Endothelial cell of umbilical vein (primary cell): Measurements from ENCODE around the gene ABCG5. TPM values are rescaled to one million over a fixed set of nuclear protein-coding genes. Genes with fewer than 3 reads are reported as not detected.

Experiments
- BruUV-seq: library from RNA; stranded (reverse); fragments of 400-500 nt; replicated peaks from 2 replicates; lab custom pipeline; 2021; lab: Mats Ljungman, UMichigan
- CTCF ChIA-PET: fragments of 300-600, 350-600 bp; sonication (Branson Sonifier 250); formaldehyde crosslinking; loops from one replicate; lab custom pipeline; 2021; ENCODE audit warnings: antibody characterized with exemption, inconsistent platforms; lab: Charles Lee
- POLR2A ChIA-PET: fragments of 300-600, 350-600 bp; sonication (Branson Sonifier 250); formaldehyde crosslinking; loops from one replicate; lab custom pipeline; 2021; ENCODE audit warnings: antibody characterized with exemption, inconsistent platforms; lab: Charles Lee
- DNase-seq: peaks from one replicate; pipeline ENCODE4 v3.0.0-alpha.2; 2011; ENCODE audit warnings: low read depth, low spot score
- FAIRE-seq: peaks from 2 replicates; lab custom pipeline; 2011; peaks lifted over from hg19 to GRCh38; lab: Jason Lieb, UNC
- H2AFZ ChIP-seq: 2 replicates; pipeline ENCODE4 v1.6.0; 2012; ENCODE audit warnings: low read depth, low read length, control low read depth, inconsistent platforms
- H3K27ac ChIP-seq: 2 replicates; pipeline ENCODE4 v1.5.1; 2011; ENCODE audit warnings: low read depth, mild to moderate bottlenecking, control low read depth, low read length, moderate library complexity; ENCODE audit not compliant: insufficient read depth
- H3K27me3 ChIP-seq, 2 experiments: 2 replicates each; pipeline versions ENCODE4 v1.6.0 to v1.6.1; 2011; ENCODE audit warnings: low read length in 2 of 2, mixed read lengths in 1 of 2; ENCODE audit not compliant: control insufficient read depth in 2 of 2, insufficient read depth in 2 of 2
- H3K36me3 ChIP-seq, 2 experiments: 2 replicates in 1 of 2; 3 replicates in 1 of 2; pipeline ENCODE4 v1.5.1; 2011; ENCODE audit warnings: low read length in 2 of 2, mild to moderate bottlenecking in 1 of 2, moderate library complexity in 1 of 2; ENCODE audit not compliant: control insufficient read depth in 2 of 2, insufficient read depth in 2 of 2; ENCODE audit errors: extremely low read depth in 1 of 2
- H3K4me1 ChIP-seq: 3 replicates; pipeline ENCODE4 v1.5.1; 2011; ENCODE audit warnings: mild to moderate bottlenecking, low read length; ENCODE audit not compliant: control insufficient read depth, insufficient read depth; ENCODE audit errors: extremely low read depth
- H3K4me2 ChIP-seq: 2 replicates; pipeline ENCODE4 v1.6.1; 2011; ENCODE audit warnings: low read length, control low read depth, mixed read lengths; ENCODE audit not compliant: insufficient read depth
- H3K4me3 ChIP-seq, 3 experiments: fragments of 200-600 bp in 1 of 3; sonication (generic), shearing (Covaris generic) in 1 of 3; replicated peaks in 1 of 3; 2 replicates each; pipeline ENCODE4 v1.5.1; 2011 to 2016; ENCODE audit warnings: control low read depth in 3 of 3, low read length in 3 of 3, mild to moderate bottlenecking in 2 of 3, inconsistent platforms in 1 of 3, low read depth in 1 of 3, moderate library complexity in 1 of 3; ENCODE audit not compliant: insufficient read depth in 1 of 3
- H3K79me2 ChIP-seq: 2 replicates; pipeline ENCODE4 v1.6.0; 2012; ENCODE audit warnings: low read length, inconsistent platforms; ENCODE audit not compliant: control insufficient read depth, insufficient read depth
- H3K9ac ChIP-seq: replicated peaks from 2 replicates; pipeline ENCODE3; 2011; ENCODE audit warnings: low read length, control low read depth; ENCODE audit not compliant: insufficient read depth; ENCODE audit errors: extremely low read depth
- H3K9me1 ChIP-seq: replicated peaks from 3 replicates; pipeline ENCODE4 v1.6.0; 2011; ENCODE audit warnings: mild to moderate bottlenecking, low read length; ENCODE audit not compliant: control insufficient read depth, insufficient read depth; ENCODE audit errors: extremely low read depth
- H3K9me3 ChIP-seq: replicated peaks from 2 replicates; pipeline ENCODE4 v1.5.1; 2012; ENCODE audit warnings: low read length, inconsistent platforms; ENCODE audit not compliant: control insufficient read depth, insufficient read depth
- H4K20me1 ChIP-seq: replicated peaks from 2 replicates; pipeline ENCODE3; 2011; ENCODE audit warnings: mild to moderate bottlenecking, low read length; ENCODE audit not compliant: control insufficient read depth, insufficient read depth; ENCODE audit errors: extremely low read depth
- FOS ChIP-seq: IDR thresholded peaks from 2 replicates; pipeline ENCODE4 v1.6.1; 2011; ENCODE audit warnings: mild to moderate bottlenecking, low read length, moderate library complexity, borderline replicate concordance; ENCODE audit not compliant: insufficient read depth
- GATA2 ChIP-seq: IDR thresholded peaks from 2 replicates; pipeline ENCODE4 v1.7.0; 2011; ENCODE audit warnings: low read depth, mild to moderate bottlenecking, moderate library complexity, mixed read lengths, low read length; ENCODE audit not compliant: insufficient read length, insufficient read depth
- dilution Hi-C: fragments of 300-500 bp; cut with MboI; formaldehyde crosslinking; loops from one replicate; pipeline ENCODE4 v1.15.0; 2019; ENCODE audit warnings: low sequenced_read_pairs; ENCODE audit not compliant: extremely low pct_ligation_motif_present
- intact Hi-C: fragments of 100-400 bp; cut with micrococcal nuclease; formaldehyde crosslinking; loops from one replicate; pipeline ENCODE4 v1.10.0; 2022
- polyA plus RNA-seq, 4 experiments: library from polyadenylated mRNA; depleted of rRNA in 3 of 4; stranded (reverse) in 3 of 4; unstranded in 1 of 4; fragments of >200 nt; gene quantifications; 2 replicates each; pipeline versions ENCODE4 v1.2.1 to v1.2.3, GENCODE V29; 2011 to 2012; ENCODE audit warnings: missing spikeins in 1 of 4
- total RNA-seq: library from RNA; stranded (reverse); gene quantifications from 2 replicates; pipeline ENCODE4 v1.2.3, GENCODE V29; 2021
- TF ChIP-seq, protein P1 (sequence below): IDR thresholded peaks from 2 replicates; pipeline ENCODE4 v1.6.1; 2011; ENCODE audit not compliant: insufficient read depth, insufficient read length
- TF ChIP-seq, protein P2 (sequence below), 2 donors: IDR thresholded peaks; 1 replicate in 1 of 2; 2 replicates in 1 of 2; pipeline ENCODE4 v1.5.1; 2011; ENCODE audit warnings: low read length in 2 of 2, mild to moderate bottlenecking in 2 of 2, moderate library complexity in 2 of 2, control low read depth in 1 of 2, inconsistent platforms in 1 of 2, low read depth in 1 of 2; ENCODE audit not compliant: insufficient read depth in 1 of 2; ENCODE audit errors: extremely low read depth in 1 of 2

Gene ABCG5
- total and polyA plus RNA-seq, 2 donors (not counting 3 experiments of a cell fraction or from before 2014, with no cell fraction given), result not detected

- ChIA-PET CTCF (no interaction called here), POLR2A (no interaction called here)
- H3K79me2 ChIP-seq, result no peaks in the 10 kb centered on the region
- dilution Hi-C loops, result no loop called here
- intact Hi-C loops, result no loop called here
- H3K9ac ChIP-seq, result no peak overlapping the region
- BruUV-seq, result no TSS peak
- TF ChIP-seq, protein P1, sequence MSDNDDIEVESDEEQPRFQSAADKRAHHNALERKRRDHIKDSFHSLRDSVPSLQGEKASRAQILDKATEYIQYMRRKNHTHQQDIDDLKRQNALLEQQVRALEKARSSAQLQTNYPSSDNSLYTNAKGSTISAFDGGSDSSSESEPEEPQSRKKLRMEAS, result no peak
- TF ChIP-seq GATA2, result no peak
- no peaks in the 10 kb centered on the region for H3K9me3 ChIP-seq
- no peak overlapping the region for H2AFZ ChIP-seq
- H3K27ac ChIP-seq, result no peak overlapping the region
- H3K27me3 ChIP-seq, result peaks cover 1 to 3% of the 10 kb centered on the region in 2 experiments
- H3K36me3 ChIP-seq, result no peaks in the 10 kb centered on the region
- H4K20me1 ChIP-seq, result no peaks in the 10 kb centered on the region
- no peak overlapping the region for H3K4me3 ChIP-seq
- no peak for DNase-seq
- no peaks in the 10 kb centered on the region for H3K9me1 ChIP-seq
- H3K4me2 ChIP-seq, result no peak overlapping the region
- FAIRE-seq, result no peak
- H3K4me1 ChIP-seq, result no peaks in the 10 kb centered on the region
These were observed 644 bp downstream of the ABCG5 start for GRCh38 chr2:43837831-43838559.

- TF ChIP-seq FOS, result no peak
- TF ChIP-seq, protein P2, sequence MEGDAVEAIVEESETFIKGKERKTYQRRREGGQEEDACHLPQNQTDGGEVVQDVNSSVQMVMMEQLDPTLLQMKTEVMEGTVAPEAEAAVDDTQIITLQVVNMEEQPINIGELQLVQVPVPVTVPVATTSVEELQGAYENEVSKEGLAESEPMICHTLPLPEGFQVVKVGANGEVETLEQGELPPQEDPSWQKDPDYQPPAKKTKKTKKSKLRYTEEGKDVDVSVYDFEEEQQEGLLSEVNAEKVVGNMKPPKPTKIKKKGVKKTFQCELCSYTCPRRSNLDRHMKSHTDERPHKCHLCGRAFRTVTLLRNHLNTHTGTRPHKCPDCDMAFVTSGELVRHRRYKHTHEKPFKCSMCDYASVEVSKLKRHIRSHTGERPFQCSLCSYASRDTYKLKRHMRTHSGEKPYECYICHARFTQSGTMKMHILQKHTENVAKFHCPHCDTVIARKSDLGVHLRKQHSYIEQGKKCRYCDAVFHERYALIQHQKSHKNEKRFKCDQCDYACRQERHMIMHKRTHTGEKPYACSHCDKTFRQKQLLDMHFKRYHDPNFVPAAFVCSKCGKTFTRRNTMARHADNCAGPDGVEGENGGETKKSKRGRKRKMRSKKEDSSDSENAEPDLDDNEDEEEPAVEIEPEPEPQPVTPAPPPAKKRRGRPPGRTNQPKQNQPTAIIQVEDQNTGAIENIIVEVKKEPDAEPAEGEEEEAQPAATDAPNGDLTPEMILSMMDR (IDR thresholded peaks at IDR 0.05; ENCODE audit: extremely low read depth in 1 of 2, insufficient read depth in 1 of 2, low read depth in 1 of 2, low read length in 2 of 2), result no peak
- no peak for TF ChIP-seq GATA2
- FAIRE-seq (no peak), DNase-seq (no peak)
- intact Hi-C loops, result no loop called here
- Histone ChIP-seq H4K20me1 (no peaks in the 10 kb centered on the region), H3K4me3 (no peak overlapping the region), H3K9me1 (no peaks in the 10 kb centered on the region), H3K9ac (no peak overlapping the region), H3K9me3 (no peaks in the 10 kb centered on the region), H3K4me1 (no peaks in the 10 kb centered on the region), H3K36me3 (no peaks in the 10 kb centered on the region), H3K4me2 (no peak overlapping the region), H3K27ac (no peak overlapping the region), H3K79me2 (no peaks in the 10 kb centered on the region), H2AFZ (no peak overlapping the region), H3K27me3 (peaks cover 0 to 3% of the 10 kb centered on the region in 2 experiments)
- dilution Hi-C loops, result no loop called here
- BruUV-seq, result no TSS peak
- POLR2A ChIA-PET, result no interaction called here
- CTCF ChIA-PET, result interaction anchor here (0.9 kb wide), 1 partner anchor 11 kb away, joined by 3 read pairs; no protein-coding TSS in a partner anchor
These were observed 1.6 kb downstream of the ABCG5 start for GRCh38 chr2:43837033-43837432.
